Uterus (tissue), 4 donors: Measurements from ENCODE around the gene SMPDL3A. TPM values are rescaled to one million over a fixed set of nuclear protein-coding genes. Genes with fewer than 3 reads are reported as not detected.

ENCODE experiments used
- DNase-seq, 2 donors: peaks; one replicate each; pipeline ENCODE4 v3.0.0-alpha.2; 2019 to 2020
- H3K27ac ChIP-seq, 2 donors: fragments of 200-600 bp; sonication (generic); 1 replicate in 1 of 2; 2 replicates in 1 of 2; pipeline ENCODE4 v1.5.1; 2016 to 2018
- H3K27me3 ChIP-seq, 2 donors: fragments of 200-600 bp; sonication (generic); one replicate each; pipeline ENCODE4 v1.5.1; 2018 to 2019; ENCODE audit warnings: control low read depth in 1 of 2
- H3K36me3 ChIP-seq, 2 donors: fragments of 200-600 bp; sonication (generic); one replicate each; pipeline ENCODE4 v1.5.1; 2019; ENCODE audit warnings: control low read depth in 1 of 2
- H3K4me1 ChIP-seq, 2 donors: fragments of 200-600 bp; sonication (generic); one replicate each; pipeline ENCODE4 v1.5.1; 2018 to 2019; ENCODE audit warnings: control low read depth in 1 of 2
- H3K4me3 ChIP-seq, 2 donors: fragments of 200-600 bp; sonication (generic); 1 replicate in 1 of 2; 2 replicates in 1 of 2; pipeline ENCODE4 v1.5.1; 2018 to 2019; ENCODE audit warnings: mild to moderate bottlenecking in 1 of 2
- H3K9me3 ChIP-seq, 2 donors: fragments of 200-600 bp; sonication (generic); one replicate each; pipeline ENCODE4 v1.5.1; 2019; ENCODE audit warnings: control low read depth in 1 of 2
- CTCF ChIP-seq, 4 experiments: fragments of 200-600 bp in 2 of 4; fragments of 450-650 bp in 2 of 4; sonication (generic) in 2 of 4; IDR thresholded peaks; one replicate each; pipeline ENCODE4 v1.5.1; 2016 to 2019; ENCODE audit warnings: antibody characterized with exemption in 4 of 4, mild to moderate bottlenecking in 2 of 4, moderate library complexity in 1 of 4
- POLR2A ChIP-seq, 2 donors: fragments of 450-650 bp; IDR thresholded peaks; one replicate each; pipeline ENCODE4 v1.6.1; 2016; ENCODE audit warnings: antibody characterized with exemption in 2 of 2, mild to moderate bottlenecking in 1 of 2, moderate library complexity in 1 of 2
- intact Hi-C: fragments of 100-400 bp; cut with DNase I; formaldehyde crosslinking; loops from one replicate; pipeline ENCODE4 v1.15.1; 2023; ENCODE audit warnings: low total_unique reads
- total RNA-seq, 4 donors: library from RNA; depleted of rRNA in 3 of 4; stranded (reverse); fragments of >200 nt in 3 of 4; gene quantifications; one replicate each; pipeline versions ENCODE4 v1.1.0 to v1.2.4, GENCODE V29; 2014 to 2023
- donor health status: DM: yes; HTN: yes; CAD: no.

The SMPDL3A gene
- total RNA-seq, 4 donors from 2014 or later: 4.1 to 18.7 (median 13.3) TPM

DNA sequence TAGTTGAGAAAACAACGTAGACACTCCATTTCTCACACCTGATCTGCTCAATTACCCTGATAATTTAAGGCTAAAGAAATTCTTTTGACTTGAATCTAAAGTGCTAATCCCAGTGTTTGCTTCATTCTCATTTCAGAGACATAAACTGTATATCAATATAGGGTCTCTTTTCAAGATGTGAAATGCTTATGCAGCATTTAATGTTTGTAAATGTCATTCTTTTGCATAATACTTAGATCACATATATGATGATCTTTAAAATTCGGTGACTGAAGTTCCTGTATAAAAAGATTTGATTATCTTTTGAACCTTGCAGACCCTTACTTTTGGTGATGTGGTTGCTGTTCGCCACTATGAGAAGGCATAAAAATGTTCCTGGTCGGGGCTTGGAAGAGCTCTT, 5.7 kb upstream of the SMPDL3A start:
- Histone ChIP-seq H3K4me3 (no peak overlapping the region), H3K27me3 (no peaks in the 10 kb centered on the region), H3K27ac (no peak overlapping the region), H3K36me3 (no peaks in the 10 kb centered on the region), H3K9me3 (no peaks in the 10 kb centered on the region), H3K4me1 (no peaks in the 10 kb centered on the region)
- DNase-seq: no peak
- intact Hi-C loops: no loop called here
- TF ChIP-seq CTCF (IDR thresholded peaks at IDR 0.05) (no peak), POLR2A (IDR thresholded peaks at IDR 0.05) (no peak)

DNA sequence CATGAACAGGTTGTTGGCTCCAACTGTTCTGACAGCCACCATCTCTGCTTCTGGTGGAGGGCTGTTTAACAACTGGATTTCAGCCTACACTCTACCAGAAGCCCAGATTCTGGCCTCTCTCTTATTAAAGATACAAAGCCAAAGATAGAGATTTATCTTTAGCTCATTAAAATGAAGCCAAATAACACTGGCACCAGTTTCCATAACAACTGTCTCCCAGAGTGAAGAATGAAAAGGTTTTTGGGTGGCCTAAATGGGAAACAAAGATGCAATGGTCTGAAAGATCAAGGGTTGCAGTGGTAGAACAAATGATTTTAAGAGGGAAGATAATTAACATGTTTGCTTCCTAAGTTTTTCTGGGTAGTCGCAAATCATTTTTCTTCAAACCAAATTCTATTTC, 3.2 kb upstream of the SMPDL3A start:
- no peak overlapping the region for H3K27ac ChIP-seq
- no peaks in the 10 kb centered on the region for H3K27me3 ChIP-seq
- H3K4me3 ChIP-seq: no peak overlapping the region
- TF ChIP-seq CTCF (IDR thresholded peaks at IDR 0.05): no peak
- no peak for TF ChIP-seq POLR2A (IDR thresholded peaks at IDR 0.05)
- no peak for DNase-seq
- H3K4me1 ChIP-seq: no peaks in the 10 kb centered on the region
- H3K36me3 ChIP-seq: no peaks in the 10 kb centered on the region
- intact Hi-C loops: no loop called here
- H3K9me3 ChIP-seq: no peaks in the 10 kb centered on the region

- intact Hi-C loops: no loop called here
- peak overlapping the region; percentile 94 to 98 for H3K27ac ChIP-seq
These were observed 1.3 kb upstream of the SMPDL3A start for GRCh38 chr6:122787721-122788120.

GRCh38 chr6:122788208-122788607, 850 bp upstream of the SMPDL3A start:
- intact Hi-C loops: no loop called here
- peak overlapping the region; percentile 94 to 98 for H3K27ac ChIP-seq
- H3K4me3 ChIP-seq: peak overlapping the region in 1 of 2 donors; percentile 73
- no peaks in the 10 kb centered on the region for H3K4me1 ChIP-seq
- no peaks in the 10 kb centered on the region for H3K27me3 ChIP-seq
- no peaks in the 10 kb centered on the region for H3K9me3 ChIP-seq
- no peaks in the 10 kb centered on the region for H3K36me3 ChIP-seq
- DNase-seq: no peak
- TF ChIP-seq CTCF (IDR thresholded peaks at IDR 0.05) (no peak), POLR2A (IDR thresholded peaks at IDR 0.05) (no peak)

More at GRCh38 chr6:122787721-122788120, 1.3 kb upstream of the SMPDL3A start:
- H3K9me3 ChIP-seq: no peaks in the 10 kb centered on the region
- no peaks in the 10 kb centered on the region for H3K4me1 ChIP-seq
- TF ChIP-seq CTCF (IDR thresholded peaks at IDR 0.05) (no peak), POLR2A (IDR thresholded peaks at IDR 0.05) (no peak)
- no peaks in the 10 kb centered on the region for H3K36me3 ChIP-seq
- no peak overlapping the region for H3K4me3 ChIP-seq
- H3K27me3 ChIP-seq: no peaks in the 10 kb centered on the region
- no peak for DNase-seq

GRCh38 chr6:122788663-122789181, 336 bp upstream of the SMPDL3A start:
- TF ChIP-seq POLR2A (IDR thresholded peaks at IDR 0.05) (no peak), CTCF (IDR thresholded peaks at IDR 0.05) (no peak)
- intact Hi-C loops: no loop called here
- H3K27ac ChIP-seq: peak overlapping the region; percentile 94 to 98
- no peaks in the 10 kb centered on the region for H3K4me1 ChIP-seq
- H3K4me3 ChIP-seq: peak overlapping the region; percentile 60 to 73
- no peaks in the 10 kb centered on the region for H3K27me3 ChIP-seq
- no peaks in the 10 kb centered on the region for H3K9me3 ChIP-seq
- no peaks in the 10 kb centered on the region for H3K36me3 ChIP-seq
- no peak for DNase-seq
